HepG2 (cell line): Measurements from ENCODE around the gene SLC17A9. TPM values are rescaled to one million over a fixed set of nuclear protein-coding genes. Genes with fewer than 3 reads are reported as not detected.

Experiments used
- ASH2L ChIP-seq: fragments of 300-600, 200-600 bp; sonication (generic); IDR thresholded peaks from 2 replicates; pipeline ENCODE4 v1.7.0; 2017; ENCODE audit warnings: low read depth, mild to moderate bottlenecking, moderate library complexity, mixed read lengths, low read length; ENCODE audit not compliant: insufficient read length
- ATF2 ChIP-seq: sonication (generic); formaldehyde crosslinking; IDR thresholded peaks from 2 replicates; pipeline ENCODE4 v1.4.0; 2020; ENCODE audit warnings: missing genetic modification reagents
- HCFC1 ChIP-seq: fragments of 150-350 bp; IDR thresholded peaks from 2 replicates; pipeline ENCODE4 v1.6.1; 2014; ENCODE audit warnings: low read depth, low read length
- HNF4G ChIP-seq, 2 experiments: sonication (generic) in 1 of 2; formaldehyde crosslinking in 1 of 2; IDR thresholded peaks; 2 replicates each; pipeline versions ENCODE4 v1.4.0 to v1.6.1; 2011 to 2020; ENCODE audit warnings: borderline replicate concordance in 2 of 2, low read depth in 2 of 2, mild to moderate bottlenecking in 2 of 2, low read length in 1 of 2, missing genetic modification reagents in 1 of 2, moderate library complexity in 1 of 2
- MAFG ChIP-seq: sonication (generic); formaldehyde crosslinking; IDR thresholded peaks from 2 replicates; pipeline ENCODE4 v1.5.1; 2020; ENCODE audit warnings: mild to moderate bottlenecking, missing genetic modification reagents
- MYC ChIP-seq: sonication (generic); formaldehyde crosslinking; IDR thresholded peaks from 2 replicates; pipeline ENCODE4 v1.9.0; 2021; ENCODE audit warnings: missing genetic modification reagents, borderline replicate concordance
- POLR2AphosphoS2 ChIP-seq: IDR thresholded peaks from 2 replicates; pipeline ENCODE4 v1.6.1; 2011; ENCODE audit warnings: low read depth, low read length, improper control_type of control experiment
- TARDBP ChIP-seq: sonication (generic); formaldehyde crosslinking; IDR thresholded peaks from 2 replicates; pipeline ENCODE4 v1.8.0; 2022; ENCODE audit warnings: mild to moderate bottlenecking, missing genetic modification reagents
- ZNF44 ChIP-seq: sonication (generic); formaldehyde crosslinking; IDR thresholded peaks from 2 replicates; pipeline ENCODE4 v1.5.1; 2020; ENCODE audit warnings: mild to moderate bottlenecking, missing genetic modification reagents
- polyA plus RNA-seq, 8 experiments: library from polyadenylated mRNA; depleted of rRNA in 3 of 8; stranded (reverse) in 7 of 8; unstranded in 1 of 8; fragments of >200 nt; fragmentation: Illumina TruSeq in 4 of 8; extraction: Trizol in 4 of 8; gene quantifications; 2 replicates each; pipeline versions ENCODE4 v1.2.1 to v1.2.3, GENCODE V29; 2011 to 2016; ENCODE audit warnings: low read depth in 4 of 8, missing spikeins in 1 of 8, mixed read lengths in 1 of 8; ENCODE audit not compliant: insufficient read depth in 1 of 8
- total RNA-seq, 5 experiments: library from RNA; depleted of rRNA; stranded (reverse); fragments of >200 nt; fragmentation: Illumina TruSeq; extraction: Trizol; gene quantifications; 2 replicates each; pipeline ENCODE4 v1.2.3, GENCODE V29; 2016; ENCODE audit warnings: low read depth in 1 of 5
- TF ChIP-seq, protein P1 (sequence below), 2 experiments: fragments of 450-650 bp in 1 of 2; sonication (generic) in 1 of 2; formaldehyde crosslinking in 1 of 2; IDR thresholded peaks; 2 replicates each; pipeline versions ENCODE4 v1.6.1 to v1.8.0; 2016 to 2022; ENCODE audit warnings: antibody characterized with exemption in 1 of 2, mild to moderate bottlenecking in 1 of 2, missing genetic modification reagents in 1 of 2
- TF ChIP-seq, protein P2 (sequence below): sonication (generic); formaldehyde crosslinking; IDR thresholded peaks from 2 replicates; pipeline ENCODE4 v1.5.0; 2020; ENCODE audit warnings: missing genetic modification reagents
- TF ChIP-seq, protein P3 (sequence below): sonication (generic); formaldehyde crosslinking; IDR thresholded peaks from 2 replicates; pipeline ENCODE4 v1.4.0; 2020; ENCODE audit warnings: missing genetic modification reagents, borderline replicate concordance

Gene SLC17A9
- total and polyA plus RNA-seq, 2 of the 13 experiments (the other 11 are each of a cell fraction or from before 2014, with no cell fraction given) = 110 to 191 TPM

GRCh38 chr20:62937268-62938104 is 15.0 kb upstream of the SLC17A9 start (continued):
- TF ChIP-seq, protein P1, sequence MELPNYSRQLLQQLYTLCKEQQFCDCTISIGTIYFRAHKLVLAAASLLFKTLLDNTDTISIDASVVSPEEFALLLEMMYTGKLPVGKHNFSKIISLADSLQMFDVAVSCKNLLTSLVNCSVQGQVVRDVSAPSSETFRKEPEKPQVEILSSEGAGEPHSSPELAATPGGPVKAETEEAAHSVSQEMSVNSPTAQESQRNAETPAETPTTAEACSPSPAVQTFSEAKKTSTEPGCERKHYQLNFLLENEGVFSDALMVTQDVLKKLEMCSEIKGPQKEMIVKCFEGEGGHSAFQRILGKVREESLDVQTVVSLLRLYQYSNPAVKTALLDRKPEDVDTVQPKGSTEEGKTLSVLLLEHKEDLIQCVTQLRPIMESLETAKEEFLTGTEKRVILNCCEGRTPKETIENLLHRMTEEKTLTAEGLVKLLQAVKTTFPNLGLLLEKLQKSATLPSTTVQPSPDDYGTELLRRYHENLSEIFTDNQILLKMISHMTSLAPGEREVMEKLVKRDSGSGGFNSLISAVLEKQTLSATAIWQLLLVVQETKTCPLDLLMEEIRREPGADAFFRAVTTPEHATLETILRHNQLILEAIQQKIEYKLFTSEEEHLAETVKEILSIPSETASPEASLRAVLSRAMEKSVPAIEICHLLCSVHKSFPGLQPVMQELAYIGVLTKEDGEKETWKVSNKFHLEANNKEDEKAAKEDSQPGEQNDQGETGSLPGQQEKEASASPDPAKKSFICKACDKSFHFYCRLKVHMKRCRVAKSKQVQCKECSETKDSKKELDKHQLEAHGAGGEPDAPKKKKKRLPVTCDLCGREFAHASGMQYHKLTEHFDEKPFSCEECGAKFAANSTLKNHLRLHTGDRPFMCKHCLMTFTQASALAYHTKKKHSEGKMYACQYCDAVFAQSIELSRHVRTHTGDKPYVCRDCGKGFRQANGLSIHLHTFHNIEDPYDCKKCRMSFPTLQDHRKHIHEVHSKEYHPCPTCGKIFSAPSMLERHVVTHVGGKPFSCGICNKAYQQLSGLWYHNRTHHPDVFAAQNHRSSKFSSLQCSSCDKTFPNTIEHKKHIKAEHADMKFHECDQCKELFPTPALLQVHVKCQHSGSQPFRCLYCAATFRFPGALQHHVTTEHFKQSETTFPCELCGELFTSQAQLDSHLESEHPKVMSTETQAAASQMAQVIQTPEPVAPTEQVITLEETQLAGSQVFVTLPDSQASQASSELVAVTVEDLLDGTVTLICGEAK (IDR thresholded peaks at IDR 0.05) = peak; percentile 51; the same call in 1 of the 2 replicates
- TF ChIP-seq, protein P1 (CRISPR knock-in tag; IDR thresholded peaks at IDR 0.05) = peak; percentile 91
- TF ChIP-seq ATF2 (CRISPR knock-in tag) (peak; percentile 86), TARDBP (CRISPR knock-in tag) (peak; percentile 82), MYC (peak; percentile 100), POLR2AphosphoS2 (peak; percentile 65; the same call in 1 of the 2 replicates), HCFC1 (peak; percentile 78), MAFG (CRISPR knock-in tag) (no peak), ASH2L (peak; percentile 98), ZNF44 (CRISPR knock-in tag) (no peak), HNF4G (IDR thresholded peaks at IDR 0.05; ENCODE audit: borderline replicate concordance, low read depth, low read length) (no peak), HNF4G (CRISPR knock-in tag; IDR thresholded peaks at IDR 0.05; ENCODE audit: borderline replicate concordance, low read depth) (peak; percentile 33; the same call in 1 of the 2 replicates)
- TF ChIP-seq, protein P2, sequence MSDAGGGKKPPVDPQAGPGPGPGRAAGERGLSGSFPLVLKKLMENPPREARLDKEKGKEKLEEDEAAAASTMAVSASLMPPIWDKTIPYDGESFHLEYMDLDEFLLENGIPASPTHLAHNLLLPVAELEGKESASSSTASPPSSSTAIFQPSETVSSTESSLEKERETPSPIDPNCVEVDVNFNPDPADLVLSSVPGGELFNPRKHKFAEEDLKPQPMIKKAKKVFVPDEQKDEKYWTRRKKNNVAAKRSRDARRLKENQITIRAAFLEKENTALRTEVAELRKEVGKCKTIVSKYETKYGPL (CRISPR knock-in tag) = peak; percentile 74
- TF ChIP-seq, protein P3, sequence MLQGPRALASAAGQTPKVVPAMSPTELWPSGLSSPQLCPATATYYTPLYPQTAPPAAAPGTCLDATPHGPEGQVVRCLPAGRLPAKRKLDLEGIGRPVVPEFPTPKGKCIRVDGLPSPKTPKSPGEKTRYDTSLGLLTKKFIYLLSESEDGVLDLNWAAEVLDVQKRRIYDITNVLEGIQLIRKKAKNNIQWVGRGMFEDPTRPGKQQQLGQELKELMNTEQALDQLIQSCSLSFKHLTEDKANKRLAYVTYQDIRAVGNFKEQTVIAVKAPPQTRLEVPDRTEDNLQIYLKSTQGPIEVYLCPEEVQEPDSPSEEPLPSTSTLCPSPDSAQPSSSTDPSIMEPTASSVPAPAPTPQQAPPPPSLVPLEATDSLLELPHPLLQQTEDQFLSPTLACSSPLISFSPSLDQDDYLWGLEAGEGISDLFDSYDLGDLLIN (CRISPR knock-in tag) = peak; percentile 83; the same call in 1 of the 2 replicates
